CD4-positive, alpha-beta T cell treated with Interleukin-15 for 1 hour (primary cell): ENCODE results near the gene METTL6.
"Not testable (repeated sequence)": the region's sequence is repeated elsewhere in the genome, so short reads cannot be mapped to it uniquely, and the experiment has no call there.

Experiments used
- DNase-seq: peaks from one replicate; pipeline ENCODE4 v3.0.0-alpha.2; 2020

The METTL6 gene

GRCh38 chr3:15450438-15451215 lies 23.3 kb upstream of the METTL6 start:
- no peak for DNase-seq

DNA sequence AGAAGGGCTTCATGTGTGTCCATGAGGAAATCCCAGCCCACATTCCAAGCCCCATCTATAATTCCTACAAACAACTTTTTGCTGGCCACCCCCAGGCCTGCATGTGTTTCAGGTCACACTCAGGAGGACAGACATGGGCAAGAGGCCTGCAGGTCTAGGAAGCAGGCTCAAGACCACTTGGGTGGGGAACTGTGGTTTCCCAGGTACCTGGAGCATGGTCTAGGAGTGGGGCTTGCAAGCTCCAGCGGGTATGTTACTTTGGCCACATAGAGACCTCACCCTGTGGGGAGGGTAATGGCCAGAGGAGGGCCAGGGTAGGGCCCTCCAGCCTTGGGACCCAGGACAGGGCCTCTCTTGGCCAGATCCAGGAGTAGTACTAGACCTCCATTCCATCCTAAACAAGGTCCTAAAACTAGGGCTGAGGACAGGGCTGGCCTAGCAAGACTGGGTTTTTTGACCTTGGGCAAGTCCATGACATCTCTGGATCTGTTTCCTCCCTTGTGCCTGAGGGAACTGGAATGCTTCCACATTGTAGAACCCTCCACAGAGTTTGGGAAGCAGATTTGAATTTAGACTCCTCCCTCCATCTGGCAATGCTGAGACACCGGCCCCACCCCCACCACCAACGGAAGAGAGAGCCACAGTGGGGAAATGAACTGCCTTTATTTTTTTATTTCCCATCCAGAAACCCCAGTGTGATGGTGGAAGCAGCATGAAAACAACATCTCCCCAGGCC lies 22.3 kb upstream of the METTL6 start:
- DNase-seq: no peak

DNA sequence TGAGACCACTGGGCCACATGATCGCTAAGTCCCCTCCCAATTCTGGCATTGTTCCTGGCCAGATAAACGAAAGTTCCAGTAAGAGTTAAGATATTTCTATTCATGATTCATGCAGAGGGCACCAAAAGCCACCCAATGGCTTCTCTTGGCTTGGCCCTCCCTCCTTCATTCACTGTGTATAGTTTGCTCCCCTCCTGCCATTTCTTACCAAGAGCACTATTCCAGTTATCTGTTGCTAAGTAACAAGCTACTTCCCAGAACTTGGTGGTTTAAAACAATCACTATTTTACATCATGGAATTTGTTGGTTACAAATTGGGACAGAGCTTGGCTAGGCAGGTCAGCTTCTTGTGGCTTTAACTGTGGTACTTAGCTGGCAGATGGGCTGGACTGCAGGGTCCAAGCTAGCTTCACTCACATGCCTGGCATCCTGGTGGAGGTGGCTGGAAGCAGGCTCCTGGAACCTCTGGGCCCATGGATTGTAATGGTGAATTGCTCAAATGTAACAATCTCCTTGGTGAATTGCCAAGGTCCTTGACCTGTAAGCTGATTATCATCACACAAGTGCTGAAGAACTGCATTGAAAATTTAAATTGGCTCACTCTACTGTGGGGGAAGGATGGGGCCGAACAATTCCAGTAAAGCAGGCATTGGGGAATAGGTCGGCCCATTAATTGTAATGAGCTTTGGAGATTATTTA lies 16.6 kb upstream of the METTL6 start:
- no peak for DNase-seq

DNA sequence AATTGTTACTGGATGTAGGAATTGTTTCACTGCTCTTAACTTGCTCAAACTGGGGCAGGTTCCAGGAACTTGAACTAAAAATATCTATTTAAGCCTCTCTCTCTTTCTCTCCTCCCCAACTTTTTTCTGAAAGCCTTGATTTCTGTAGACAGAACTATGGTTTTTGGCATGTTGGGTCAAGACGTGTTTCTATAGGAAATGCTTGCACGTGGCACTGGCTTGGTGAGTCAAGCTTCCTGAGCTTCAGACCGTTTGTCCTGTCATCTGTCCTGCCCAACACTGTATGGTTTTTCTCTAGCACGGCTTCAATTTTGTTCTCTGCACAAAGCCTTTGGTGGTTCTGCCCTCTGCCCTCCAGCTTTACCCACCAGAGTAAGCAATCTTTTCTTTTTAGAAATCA lies 13.5 kb upstream of the METTL6 start:
- peak; percentile 49 for DNase-seq

GRCh38 chr3:15439476-15439875 lies 12.1 kb upstream of the METTL6 start:
- no peak for DNase-seq

GRCh38 chr3:15438983-15439382 lies 11.6 kb upstream of the METTL6 start:
- peak; percentile 38 for DNase-seq

- no peak for DNase-seq
These were observed 8.9 kb upstream of the METTL6 start for GRCh38 chr3:15436246-15436645.

- no peak for DNase-seq
These were observed 7.4 kb upstream of the METTL6 start for GRCh38 chr3:15434756-15435155.

DNA sequence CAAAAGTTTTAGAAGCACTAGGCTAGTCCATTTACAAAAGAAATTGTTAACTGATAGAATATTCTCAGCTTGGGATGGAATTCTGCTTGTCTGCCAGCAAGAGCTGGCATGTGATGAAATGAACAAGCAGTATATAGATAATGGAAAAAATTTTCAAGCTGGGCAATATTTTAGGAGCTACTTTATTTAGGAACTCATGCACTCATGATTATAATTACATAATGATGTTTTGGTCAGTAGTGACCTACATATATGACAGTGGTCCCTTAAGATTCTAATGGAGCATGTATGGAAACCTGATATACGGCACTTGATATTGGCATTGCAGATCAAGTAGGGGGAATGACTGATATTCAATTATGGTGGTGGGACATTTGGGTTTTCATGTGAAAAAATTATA lies 6.2 kb upstream of the METTL6 start:
- no peak for DNase-seq

- DNase-seq: no peak
These were observed 4.0 kb upstream of the METTL6 start for GRCh38 chr3:15431256-15431837.

GRCh38 chr3:15430624-15431023 lies 3.3 kb upstream of the METTL6 start:
- DNase-seq: no peak

GRCh38 chr3:15429080-15429479 lies 1.7 kb upstream of the METTL6 start:
- no peak for DNase-seq

DNA sequence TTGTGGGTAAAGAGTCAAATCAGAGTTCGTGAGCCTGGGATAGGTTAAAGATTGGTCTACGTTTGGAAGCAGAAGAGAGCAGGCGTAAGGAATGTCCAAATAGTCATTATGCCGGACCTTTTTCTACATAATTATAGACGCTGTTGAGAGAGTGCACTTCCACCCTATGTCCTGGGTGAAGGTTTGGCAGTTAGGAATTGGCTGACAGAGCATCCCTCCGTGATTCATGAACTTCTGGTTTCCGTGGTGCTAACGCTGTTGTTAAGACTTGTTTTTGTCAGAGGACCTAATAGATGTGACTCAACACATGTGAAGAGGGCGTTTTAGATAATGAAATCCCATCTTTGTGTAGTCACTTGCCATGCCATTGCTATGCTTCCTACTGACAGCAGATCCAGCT lies 1.2 kb upstream of the METTL6 start:
- DNase-seq: peak; percentile 60

GRCh38 chr3:15427981-15428380 lies 637 bp upstream of the METTL6 start:
- DNase-seq: no peak

- no peak for DNase-seq
These were observed 695 bp downstream of the METTL6 start for GRCh38 chr3:15426579-15427118.

- DNase-seq: no peak
These were observed 6.5 kb downstream of the METTL6 start for GRCh38 chr3:15420871-15421270.

GRCh38 chr3:15410966-15411365 lies 16.4 kb downstream of the METTL6 start:
- DNase-seq: not testable (repeated sequence)

DNA sequence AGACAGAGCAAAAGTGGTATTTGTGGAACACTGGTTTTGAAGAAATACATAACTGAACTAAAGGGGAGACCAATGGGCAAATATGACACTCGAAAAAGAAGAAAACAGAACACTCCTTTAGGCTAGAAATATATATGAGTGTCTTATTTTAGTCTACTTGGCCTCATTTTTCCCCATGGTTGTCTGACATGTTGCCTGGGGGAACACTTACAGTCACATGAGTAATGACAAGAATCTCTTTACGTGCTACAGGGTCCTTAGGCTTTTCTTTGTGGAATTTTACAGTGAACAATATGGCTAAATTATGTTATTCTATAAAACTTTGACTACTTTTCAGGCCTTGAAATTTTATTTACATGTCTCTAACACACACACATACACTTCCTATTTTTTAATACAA lies 17.6 kb downstream of the METTL6 start:
- DNase-seq: no peak

DNA sequence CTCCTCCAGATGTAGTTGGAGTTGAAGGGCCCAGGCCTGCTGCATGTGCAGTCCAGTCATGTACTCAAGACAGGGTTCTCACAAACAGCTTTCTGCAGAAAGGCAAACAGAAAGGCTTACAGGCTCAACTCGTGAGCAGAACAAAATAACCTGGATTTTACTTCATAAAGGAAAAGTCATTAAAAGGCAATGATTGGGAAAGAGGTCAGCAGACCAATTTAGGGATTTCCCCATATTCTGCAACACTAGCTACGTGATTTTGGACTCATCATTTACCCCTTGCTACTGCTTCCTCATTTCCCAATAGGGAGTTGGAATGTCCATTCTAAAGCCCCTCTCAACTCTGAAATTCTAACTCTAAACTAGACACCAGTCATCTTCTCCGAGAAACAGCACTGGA lies 18.1 kb downstream of the METTL6 start:
- DNase-seq: no peak

DNA sequence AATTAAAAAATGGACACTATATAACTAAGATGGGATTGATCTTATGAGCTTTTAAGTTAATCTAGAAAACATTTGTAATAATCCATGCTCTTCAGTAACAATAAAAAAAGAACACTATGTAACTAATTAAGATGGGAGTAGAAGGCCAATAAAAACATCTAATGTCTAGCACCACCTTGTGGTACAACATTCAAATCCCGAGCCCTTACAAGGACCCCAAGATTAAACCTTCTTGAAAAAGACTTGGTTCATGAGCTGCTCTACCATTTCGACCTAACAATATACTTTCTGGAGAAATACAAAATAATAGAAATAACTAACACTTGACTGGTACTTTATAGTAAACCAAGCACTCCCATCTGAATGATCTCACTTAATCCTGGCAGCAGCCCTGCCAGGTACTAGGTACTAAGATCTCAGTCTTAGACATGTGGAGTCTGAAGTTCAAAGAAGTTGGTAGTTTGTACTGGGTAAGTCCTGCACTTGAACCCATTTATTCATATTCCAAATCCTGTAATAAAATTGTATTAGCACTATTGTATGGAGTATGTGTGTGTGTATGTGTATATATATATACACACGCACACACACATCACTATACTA lies 21.8 kb downstream of the METTL6 start:
- DNase-seq: no peak

GRCh38 chr3:15404767-15405166 lies 22.6 kb downstream of the METTL6 start:
- no peak for DNase-seq

- DNase-seq: no peak
These were observed 23.4 kb downstream of the METTL6 start for GRCh38 chr3:15403965-15404364.

- no peak for DNase-seq
These were observed 23.8 kb downstream of the METTL6 start for GRCh38 chr3:15403495-15403894.
